Calu3 (cell line): ENCODE data around the gene ADD2. TPM values are rescaled to one million over a fixed set of nuclear protein-coding genes. Genes with fewer than 3 reads are reported as not detected.

ENCODE experiments used
- BruUV-seq: library from RNA; stranded (reverse); fragments of 400-500 nt; replicated peaks from 2 replicates; lab custom pipeline; 2021; lab: Mats Ljungman, UMichigan
- CTCF ChIA-PET: fragments of 300-600 bp; sonication (Branson Sonifier 250); formaldehyde crosslinking; loops from one replicate; lab custom pipeline; 2022; ENCODE audit warnings: antibody characterized with exemption; lab: Charles Lee
- DNase-seq: peaks from one replicate; pipeline ENCODE4 v3.0.0; 2022
- H3K27ac Mint-ChIP-seq: one replicate; pipeline ENCODE4 v1.8.0; 2022; ENCODE audit warnings: mixed read lengths; ENCODE audit not compliant: unreplicated experiment
- H3K27me3 Mint-ChIP-seq: one replicate; pipeline ENCODE4 v1.8.0; 2022; ENCODE audit warnings: mixed read lengths; ENCODE audit not compliant: unreplicated experiment
- H3K36me3 Mint-ChIP-seq: one replicate; pipeline ENCODE4 v1.8.0; 2022; ENCODE audit warnings: mild to moderate bottlenecking, moderate library complexity, mixed read lengths; ENCODE audit not compliant: insufficient read depth, unreplicated experiment
- H3K4me1 Mint-ChIP-seq: one replicate; pipeline ENCODE4 v1.8.0; 2022; ENCODE audit warnings: mild to moderate bottlenecking, low read depth, mixed read lengths; ENCODE audit not compliant: unreplicated experiment
- H3K4me3 Mint-ChIP-seq: one replicate; pipeline ENCODE4 v1.8.0; 2022; ENCODE audit warnings: mild to moderate bottlenecking, low read depth, moderate library complexity, mixed read lengths; ENCODE audit not compliant: unreplicated experiment
- H3K9me3 Mint-ChIP-seq: one replicate; pipeline ENCODE4 v1.8.0; 2022; ENCODE audit warnings: low read depth, mixed read lengths; ENCODE audit not compliant: unreplicated experiment
- CTCF ChIP-seq: fragments of 200-600 bp; IDR thresholded peaks from one replicate; pipeline ENCODE4 v1.8.0; 2022; ENCODE audit warnings: antibody characterized with exemption; ENCODE audit not compliant: unreplicated experiment
- intact Hi-C: fragments of 100-400 bp; cut with micrococcal nuclease; formaldehyde crosslinking; loops from one replicate; pipeline ENCODE4 v1.10.0; 2022; ENCODE audit not compliant: unreplicated experiment
- total RNA-seq: library from RNA; stranded (reverse); gene quantifications from 2 replicates; pipeline ENCODE4 v1.2.3, GENCODE V29; 2022

Gene ADD2
- total RNA-seq, 1 experiment from 2014 or later: 0.14 TPM

GRCh38 chr2:70738159-70738558 is 29.8 kb downstream of the ADD2 start:
- no peak overlapping the region for H3K27ac Mint-ChIP-seq
- H3K4me1 Mint-ChIP-seq: no peaks in the 10 kb centered on the region
- no peaks in the 10 kb centered on the region for H3K36me3 Mint-ChIP-seq
- no peak for DNase-seq
- BruUV-seq: no TSS peak
- peaks cover 99% of the 10 kb centered on the region for H3K27me3 Mint-ChIP-seq
- H3K4me3 Mint-ChIP-seq: no peak overlapping the region
- H3K9me3 Mint-ChIP-seq: no peaks in the 10 kb centered on the region
- CTCF ChIA-PET: no interaction called here
- TF ChIP-seq CTCF: no peak
- intact Hi-C loops: no loop called here

- Mint-ChIP-seq H3K4me3 (no peak overlapping the region), H3K27me3 (peaks cover 100% of the 10 kb centered on the region), H3K9me3 (no peaks in the 10 kb centered on the region), H3K27ac (no peak overlapping the region), H3K4me1 (no peaks in the 10 kb centered on the region), H3K36me3 (no peaks in the 10 kb centered on the region)
- TF ChIP-seq CTCF: no peak
- DNase-seq: no peak
- intact Hi-C loops: no loop called here
- CTCF ChIA-PET: no interaction called here
- no TSS peak for BruUV-seq
Observed at GRCh38 chr2:70735071-70735470, 32.9 kb downstream of the ADD2 start.

GRCh38 chr2:70733646-70734180 is 34.3 kb downstream of the ADD2 start:
- H3K4me1 Mint-ChIP-seq: no peaks in the 10 kb centered on the region
- H3K27me3 Mint-ChIP-seq: peaks cover 100% of the 10 kb centered on the region
- intact Hi-C loops: no loop called here
- H3K36me3 Mint-ChIP-seq: no peaks in the 10 kb centered on the region
- CTCF ChIA-PET: no interaction called here
- H3K27ac Mint-ChIP-seq: no peak overlapping the region
- no peak for DNase-seq
- TF ChIP-seq CTCF: no peak
- no peaks in the 10 kb centered on the region for H3K9me3 Mint-ChIP-seq
- BruUV-seq: no TSS peak
- no peak overlapping the region for H3K4me3 Mint-ChIP-seq

- TF ChIP-seq CTCF: no peak
- H3K4me1 Mint-ChIP-seq: no peaks in the 10 kb centered on the region
- CTCF ChIA-PET: no interaction called here
- no peak for DNase-seq
- no peak overlapping the region for H3K27ac Mint-ChIP-seq
- peaks cover 100% of the 10 kb centered on the region for H3K27me3 Mint-ChIP-seq
- no peaks in the 10 kb centered on the region for H3K36me3 Mint-ChIP-seq
- BruUV-seq: no TSS peak
- intact Hi-C loops: no loop called here
- no peak overlapping the region for H3K4me3 Mint-ChIP-seq
- no peaks in the 10 kb centered on the region for H3K9me3 Mint-ChIP-seq
Observed at GRCh38 chr2:70732766-70733645, 35.0 kb downstream of the ADD2 start.
